GM19372 (cell line): ENCODE results near the gene CD3G.

ENCODE experiments used
- ATAC-seq: cut with Tn5 transposase; IDR thresholded peaks from one replicate; pipeline ENCODE4 v1.9.1; 2021; ENCODE audit warnings: mild to moderate bottlenecking, low read depth, moderate library complexity; ENCODE audit not compliant: unreplicated experiment

CD3G gene

DNA sequence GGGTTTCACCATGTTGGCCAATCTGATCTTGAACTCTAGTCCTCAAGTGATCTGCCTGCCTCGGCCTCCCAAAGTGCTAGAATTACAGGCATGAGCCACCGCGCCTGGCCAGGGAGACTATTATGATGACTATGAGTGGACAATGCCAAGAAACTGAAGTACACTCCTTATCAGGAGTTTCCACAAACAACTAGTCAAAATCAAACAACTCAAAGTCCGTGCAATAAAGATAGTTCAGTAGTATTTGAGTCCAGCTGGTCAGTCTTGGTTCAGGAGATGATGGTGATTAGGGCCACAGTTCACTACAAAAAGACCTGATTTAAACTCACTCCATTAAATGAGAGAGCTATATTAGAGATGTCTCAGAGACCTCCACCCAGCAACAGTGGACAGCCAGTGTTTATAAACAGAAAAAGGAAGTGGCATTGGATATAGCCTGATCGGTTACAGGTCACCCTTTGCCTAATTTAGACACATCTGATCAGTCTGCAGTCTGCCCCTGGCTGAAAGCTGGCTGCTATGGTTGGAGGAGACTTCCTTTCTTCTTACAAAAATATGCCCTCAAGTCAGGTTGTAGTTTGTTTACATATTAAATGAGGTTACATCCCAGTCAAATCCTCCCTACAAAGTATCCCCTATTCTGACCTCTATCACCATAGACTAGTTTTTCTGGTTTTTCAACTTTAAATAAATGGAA lies 22.6 kb upstream of the CD3G start:
- no peak for ATAC-seq

DNA sequence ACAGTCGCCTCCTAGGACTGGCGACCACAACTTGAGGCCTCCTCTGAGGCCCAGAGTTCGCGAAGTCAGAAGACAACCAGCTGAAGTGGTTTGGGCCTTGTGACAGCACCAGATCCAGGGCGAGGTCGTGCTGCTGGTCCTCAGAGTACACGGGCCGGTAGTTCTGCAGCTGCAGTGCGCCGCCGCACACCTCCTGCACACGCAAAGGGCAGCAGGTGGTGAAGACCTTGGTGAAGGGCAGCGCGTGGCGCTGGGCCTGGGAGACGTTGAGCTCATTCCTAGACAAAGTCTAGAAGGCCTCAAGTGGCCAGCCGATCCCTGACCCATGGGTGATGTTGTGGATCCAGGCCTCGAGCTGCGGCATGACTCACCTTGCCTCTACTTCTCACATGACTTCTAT lies 21.4 kb upstream of the CD3G start:
- ATAC-seq, result no peak

DNA sequence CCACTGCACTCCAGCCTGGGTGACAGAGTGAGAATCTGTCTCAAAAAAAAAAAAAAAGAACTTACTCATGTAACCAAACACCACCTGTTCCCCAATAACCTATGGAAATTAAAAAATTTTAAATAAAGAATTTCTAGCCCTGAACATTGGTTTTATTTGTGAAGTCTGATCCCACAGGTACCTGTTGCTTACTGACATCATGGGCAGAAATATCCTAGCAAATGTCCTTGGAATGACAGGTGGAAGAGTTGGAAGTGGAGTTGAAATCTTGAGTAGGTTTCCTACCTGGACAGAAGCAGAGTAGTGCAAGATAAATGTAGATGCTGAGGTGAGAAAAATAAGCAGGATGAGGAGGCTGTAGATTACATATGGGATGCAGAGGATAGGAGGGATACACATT lies 18.9 kb upstream of the CD3G start:
- ATAC-seq, result no peak

DNA sequence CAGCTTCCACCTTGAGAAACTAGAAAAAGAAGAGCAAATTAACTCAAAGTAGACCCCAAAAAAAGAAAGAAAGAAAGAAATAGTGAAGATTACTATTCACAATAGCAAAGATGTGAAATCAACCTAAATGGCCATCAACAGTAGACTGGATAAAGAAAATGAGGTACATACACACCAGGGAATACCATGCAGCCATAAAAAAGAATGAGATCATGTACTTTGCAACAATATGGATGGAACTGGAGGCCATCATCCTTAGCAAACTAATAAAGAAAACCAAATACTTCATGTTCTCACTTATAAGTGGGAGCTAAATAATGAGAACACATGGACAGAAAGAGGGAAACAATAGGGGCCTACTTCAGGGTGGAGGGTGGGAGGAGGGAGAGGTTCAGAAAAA lies 15.4 kb upstream of the CD3G start:
- no peak for ATAC-seq

DNA sequence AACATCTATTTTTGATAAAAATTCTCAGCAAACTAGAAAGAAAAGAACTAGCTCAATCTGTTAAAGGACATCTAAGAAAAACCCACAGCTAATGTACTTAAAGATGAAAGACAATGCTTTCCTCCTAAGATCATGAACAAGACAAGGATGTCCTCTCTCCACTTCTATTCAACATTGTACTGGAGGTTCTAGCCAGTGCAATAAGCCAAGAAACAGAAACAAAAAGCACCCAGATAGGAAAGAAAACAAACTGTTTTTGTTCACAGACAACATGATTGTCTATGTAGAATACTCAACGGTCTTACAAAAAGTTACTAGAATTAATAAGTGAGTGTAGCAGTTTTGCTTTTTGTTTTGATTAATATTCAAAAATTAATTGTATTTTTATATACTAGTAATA lies 9.4 kb upstream of the CD3G start:
- no peak for ATAC-seq

DNA sequence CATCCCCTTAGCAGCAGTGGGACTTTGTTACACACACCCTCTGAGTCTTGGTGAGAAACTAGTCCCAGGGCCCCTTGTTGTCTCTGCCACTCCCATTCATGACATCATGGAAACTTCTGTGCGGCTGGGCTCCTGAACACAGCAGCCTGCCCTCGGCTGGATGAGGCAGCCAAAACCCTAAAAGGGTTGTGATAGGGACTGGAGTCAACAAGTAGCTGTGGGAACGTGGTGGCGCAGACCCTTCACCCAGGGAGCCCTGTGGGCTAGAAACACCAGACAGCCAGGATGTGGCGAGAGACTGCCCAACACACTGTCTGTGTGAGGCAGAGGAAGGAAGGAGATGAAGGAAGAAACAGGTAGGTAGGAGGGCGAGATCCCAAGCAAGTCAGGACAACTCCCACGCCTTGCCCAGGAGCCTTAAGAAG lies 5.5 kb upstream of the CD3G start:
- ATAC-seq, result no peak

DNA sequence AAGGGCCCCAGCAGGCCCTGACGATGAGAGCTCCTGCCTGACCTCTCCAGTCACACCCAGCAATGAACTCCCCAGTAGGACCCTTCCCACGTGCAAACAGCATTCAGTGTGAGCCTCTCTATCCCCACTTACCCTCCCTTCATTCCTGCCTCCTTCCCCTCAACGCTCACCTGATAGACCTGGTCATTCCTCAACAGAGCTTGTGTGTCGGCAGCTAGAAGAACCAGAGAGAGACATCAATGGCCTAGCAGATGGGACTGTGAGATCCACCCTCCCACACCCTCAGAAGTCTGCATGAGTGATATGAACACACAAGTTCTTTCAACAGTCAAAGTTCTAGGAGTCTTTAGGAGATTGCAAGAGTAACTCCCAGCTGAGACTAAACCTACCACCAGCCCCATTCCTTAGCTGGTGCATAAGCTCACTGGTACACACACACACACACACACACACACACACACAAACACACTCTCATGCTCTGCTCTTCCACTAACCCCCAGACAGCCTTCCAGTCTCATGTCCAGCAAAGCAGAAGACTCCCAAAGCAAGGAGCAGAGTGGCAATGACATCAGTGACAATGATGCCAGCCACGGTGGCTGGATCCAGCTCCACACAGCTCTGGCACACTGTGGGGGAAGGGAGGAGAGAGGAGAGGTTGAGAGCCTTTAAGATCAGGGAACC lies 4.7 kb upstream of the CD3G start:
- no peak for ATAC-seq

DNA sequence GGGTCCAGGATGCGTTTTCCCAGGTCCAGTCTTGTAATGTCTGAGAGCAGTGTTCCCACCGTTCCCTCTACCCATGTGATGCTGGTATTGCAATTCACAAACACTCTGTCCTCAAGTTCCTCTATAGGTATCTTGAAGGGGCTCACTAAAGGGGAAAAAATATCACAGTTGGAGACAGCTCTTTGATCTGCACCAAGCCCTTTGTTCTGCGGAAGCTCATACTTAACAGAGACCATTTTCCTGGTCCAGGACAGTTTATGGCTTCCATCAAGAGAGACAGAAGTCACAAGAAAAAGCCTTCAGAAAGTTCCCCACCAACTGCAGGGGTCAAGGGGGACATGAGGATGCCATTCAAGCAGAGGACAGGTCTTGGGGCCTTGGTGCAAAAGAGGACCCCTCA lies 3.7 kb upstream of the CD3G start:
- no peak for ATAC-seq

DNA sequence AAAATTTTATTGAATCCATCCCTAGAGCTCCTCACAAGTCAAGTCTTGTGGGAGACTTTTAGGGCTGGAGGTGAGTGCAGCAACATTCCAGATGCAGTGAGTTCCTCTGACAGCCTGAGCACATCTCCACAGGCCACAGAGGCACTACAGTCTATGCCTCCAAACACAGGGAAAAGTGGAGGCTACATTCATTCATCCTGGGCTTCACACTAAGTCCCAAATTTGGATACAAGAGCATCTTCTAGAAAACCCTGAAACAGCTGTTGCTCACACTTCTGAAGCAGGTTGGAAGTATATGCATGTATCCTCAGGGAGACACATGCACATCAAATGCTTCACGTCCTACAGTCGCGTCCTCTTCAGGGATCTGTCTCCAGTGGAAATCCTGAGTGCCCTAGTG lies 2.9 kb upstream of the CD3G start:
- ATAC-seq, result no peak

DNA sequence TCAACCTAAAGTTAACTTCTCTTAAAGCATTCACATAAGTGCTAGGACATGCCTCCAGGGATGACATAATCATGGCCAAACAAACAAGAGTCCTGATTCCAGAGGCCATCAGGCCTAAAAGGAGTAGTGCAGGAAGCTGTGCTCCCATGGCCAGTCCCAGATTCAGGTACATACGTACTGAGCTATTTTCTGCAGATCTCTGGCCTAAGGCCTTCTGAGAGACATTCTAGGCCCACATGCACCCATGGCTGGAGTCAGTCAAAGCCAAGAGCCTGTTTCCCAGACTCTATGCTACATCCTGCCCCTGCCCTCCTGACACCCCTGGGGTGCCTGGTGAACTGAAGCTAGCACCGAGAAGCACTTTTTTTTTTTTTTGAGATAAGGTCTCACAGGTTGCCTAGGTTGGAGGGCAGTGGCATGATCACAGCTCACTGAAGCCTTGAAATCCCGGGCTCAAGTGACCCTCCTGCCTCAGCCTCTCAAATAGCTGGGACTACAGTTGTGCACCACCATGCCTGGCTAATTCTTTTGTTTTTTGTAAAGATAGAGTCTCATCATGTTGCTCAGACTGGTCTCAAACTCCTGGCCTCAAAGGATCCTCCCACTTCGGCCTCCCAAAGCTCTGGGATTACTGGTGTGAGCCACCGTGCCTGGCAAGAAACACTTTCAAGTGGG lies 2.2 kb upstream of the CD3G start:
- ATAC-seq, result no peak

DNA sequence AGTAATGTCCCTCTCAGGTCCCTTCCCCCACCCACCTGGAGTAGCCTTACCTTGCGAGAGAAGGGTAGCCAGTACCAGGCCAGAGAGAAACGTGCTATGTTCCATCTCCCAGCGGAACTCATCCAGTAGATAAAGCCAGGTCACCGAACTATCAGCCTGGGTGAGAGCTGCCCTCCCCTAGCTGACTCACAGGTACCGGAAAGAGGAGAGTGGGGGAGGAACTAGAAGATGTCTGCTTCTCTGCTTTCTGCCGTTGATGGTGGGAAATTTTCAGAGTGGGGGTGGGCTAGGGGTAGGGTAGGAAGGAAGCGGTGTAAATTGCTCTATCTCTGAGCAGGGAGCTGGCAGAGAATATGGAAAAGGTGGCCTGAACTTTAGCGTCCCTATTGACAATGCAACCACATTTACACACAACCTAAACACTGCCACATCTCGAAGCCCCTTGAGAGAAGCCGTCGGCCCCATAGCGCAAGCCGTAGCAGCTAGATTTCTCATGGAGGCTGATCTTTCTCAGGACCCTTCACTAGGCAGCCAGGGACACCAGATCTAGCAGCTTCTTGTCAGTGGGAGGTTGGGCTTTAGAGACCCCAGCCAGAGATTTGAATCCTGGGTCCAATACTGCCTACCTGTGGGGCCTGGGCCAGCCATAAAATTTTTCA lies 1.5 kb upstream of the CD3G start, which contains the start of gene CD3D:
TSS of gene CD3D (minus strand) at position 203 of the 659 bp plus-strand sequence. CDS start at position 105, 98 bp downstream.
- ATAC-seq, result no peak

DNA sequence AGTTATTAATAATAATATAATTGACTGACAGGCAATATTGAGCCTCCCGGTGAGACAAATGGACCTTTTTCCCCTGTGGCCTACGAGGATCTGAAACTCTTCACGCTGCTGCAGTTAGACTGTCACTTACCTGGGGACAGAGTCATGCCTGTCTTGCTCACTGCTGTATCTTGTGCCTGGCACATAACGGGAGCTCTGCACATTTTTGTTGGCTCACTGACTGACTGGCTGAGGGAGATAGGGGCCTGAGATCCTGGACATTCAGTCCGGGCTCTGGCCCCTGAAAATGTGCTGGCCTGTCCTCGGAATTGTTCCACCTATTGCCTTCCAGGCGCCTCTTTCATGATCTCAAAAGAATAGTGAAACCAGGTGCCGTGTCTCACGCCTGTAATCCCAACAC lies 896 bp upstream of the CD3G start:
- no peak for ATAC-seq

DNA sequence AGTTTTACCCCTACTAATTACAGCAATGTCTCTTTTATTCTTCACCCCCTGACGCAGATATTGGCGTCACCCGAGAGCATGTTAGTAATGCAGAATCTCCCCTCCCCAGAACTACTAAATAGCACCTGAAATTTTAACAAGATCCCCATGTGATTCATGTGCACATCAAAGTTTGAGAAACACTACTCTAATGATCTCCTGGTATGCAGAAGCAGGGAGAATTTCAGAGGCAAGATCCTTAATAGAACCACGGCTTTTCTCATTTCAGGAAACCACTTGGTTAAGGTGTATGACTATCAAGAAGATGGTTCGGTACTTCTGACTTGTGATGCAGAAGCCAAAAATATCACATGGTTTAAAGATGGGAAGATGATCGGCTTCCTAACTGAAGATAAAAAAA lies 5.3 kb downstream of the CD3G start:
- ATAC-seq, result no peak

DNA sequence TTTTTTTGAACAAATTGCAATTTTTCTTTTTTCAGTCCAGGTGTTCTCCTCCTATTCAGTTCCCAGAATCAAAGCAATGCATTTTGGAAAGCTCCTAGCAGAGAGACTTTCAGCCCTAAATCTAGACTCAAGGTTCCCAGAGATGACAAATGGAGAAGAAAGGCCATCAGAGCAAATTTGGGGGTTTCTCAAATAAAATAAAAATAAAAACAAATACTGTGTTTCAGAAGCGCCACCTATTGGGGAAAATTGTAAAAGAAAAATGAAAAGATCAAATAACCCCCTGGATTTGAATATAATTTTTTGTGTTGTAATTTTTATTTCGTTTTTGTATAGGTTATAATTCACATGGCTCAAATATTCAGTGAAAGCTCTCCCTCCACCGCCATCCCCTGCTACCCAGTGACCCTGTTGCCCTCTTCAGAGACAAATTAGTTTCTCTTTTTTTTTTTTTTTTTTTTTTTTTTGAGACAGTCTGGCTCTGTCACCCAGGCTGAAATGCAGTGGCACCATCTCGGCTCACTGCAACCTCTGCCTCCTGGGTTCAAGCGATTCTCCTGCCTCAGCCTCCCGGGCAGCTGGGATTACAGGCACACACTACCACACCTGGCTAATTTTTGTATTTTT lies 9.1 kb downstream of the CD3G start:
- no peak for ATAC-seq

DNA sequence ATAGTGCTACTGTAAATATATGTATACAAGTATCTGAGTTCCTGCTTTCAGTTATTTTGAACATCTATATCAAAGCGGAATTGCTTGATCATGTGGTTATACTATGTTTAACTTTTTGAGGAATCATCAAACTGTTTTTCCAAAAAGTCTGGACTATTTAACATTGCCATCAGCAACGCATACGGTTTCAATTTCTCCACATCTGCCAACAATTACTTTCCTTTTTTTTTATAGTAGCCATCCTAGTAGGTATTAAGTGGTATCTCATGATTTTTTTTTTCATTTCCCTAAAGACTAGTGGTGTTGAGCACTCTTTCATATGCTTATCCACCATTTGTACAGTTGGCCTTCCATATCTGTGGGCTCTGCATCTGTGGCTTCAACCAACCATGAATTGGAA lies 13.9 kb downstream of the CD3G start:
- ATAC-seq, result no peak

DNA sequence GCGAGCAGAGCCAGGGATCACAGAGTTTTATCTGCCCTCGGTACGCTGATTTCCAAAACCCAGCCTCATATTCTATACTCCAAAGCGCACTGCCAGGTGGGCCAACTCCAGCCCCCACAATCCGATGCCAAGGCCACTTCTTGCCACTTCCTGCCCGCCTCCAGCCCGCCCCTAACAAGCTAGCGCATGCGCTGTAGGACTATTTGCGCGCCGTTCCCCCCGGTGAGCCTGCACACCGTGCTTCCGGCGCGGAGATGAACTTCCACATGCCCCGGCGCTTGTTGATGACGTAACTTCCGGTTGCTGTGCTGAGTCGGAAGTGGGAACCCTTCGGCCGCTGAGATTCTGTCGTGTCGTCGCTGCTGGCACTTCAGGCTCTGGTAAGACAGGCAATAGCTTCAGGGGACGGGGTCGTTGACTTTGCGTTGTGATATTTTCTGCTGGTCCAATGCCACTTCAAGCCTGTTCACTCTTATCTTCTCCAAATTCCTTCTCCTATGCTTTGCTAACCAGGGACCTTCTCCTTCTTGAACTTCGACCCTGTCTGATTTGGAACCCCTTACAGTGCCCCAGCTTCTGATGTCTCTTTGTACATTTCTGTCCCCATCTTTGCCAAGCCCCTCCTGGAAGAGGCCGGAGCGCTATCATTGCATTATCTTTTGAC lies 15.3 kb downstream of the CD3G start, which contains the start of gene UBE4A:
TSS of gene UBE4A (plus strand) at position 306 of the 664 bp plus-strand sequence. CDS start 5,481 bp downstream, outside the sequence.
- peak; percentile 91 for ATAC-seq

DNA sequence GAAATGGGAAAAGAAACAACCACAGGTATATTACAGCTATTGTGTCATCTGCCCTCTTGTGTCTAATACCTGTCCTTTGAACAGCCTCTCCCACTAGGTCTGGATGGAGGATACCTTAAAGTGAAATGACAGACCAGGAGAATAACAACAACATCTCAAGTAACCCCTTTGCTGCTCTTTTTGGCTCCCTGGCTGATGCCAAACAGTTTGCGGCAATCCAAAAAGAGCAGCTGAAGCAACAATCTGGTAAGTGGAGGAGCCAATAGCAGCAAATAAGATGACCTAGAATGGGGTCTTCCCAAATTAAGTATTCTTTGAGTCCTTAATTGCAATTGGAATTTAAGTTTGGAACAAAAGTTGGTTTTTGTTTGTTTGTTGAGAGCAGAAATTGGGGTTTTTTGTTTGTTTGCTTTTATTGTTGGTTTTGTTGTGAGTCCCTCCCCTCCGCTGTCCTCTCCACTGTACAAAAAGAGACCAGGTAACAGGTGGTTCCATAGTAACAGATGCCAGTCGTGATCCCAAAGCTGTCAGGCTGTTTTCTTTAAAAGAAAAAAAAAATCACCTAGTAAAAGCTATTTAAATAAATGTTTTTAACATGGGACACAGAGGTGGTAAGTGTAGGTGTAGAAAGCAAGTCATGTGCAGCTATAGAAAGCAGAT lies 20.9 kb downstream of the CD3G start:
- no peak for ATAC-seq

DNA sequence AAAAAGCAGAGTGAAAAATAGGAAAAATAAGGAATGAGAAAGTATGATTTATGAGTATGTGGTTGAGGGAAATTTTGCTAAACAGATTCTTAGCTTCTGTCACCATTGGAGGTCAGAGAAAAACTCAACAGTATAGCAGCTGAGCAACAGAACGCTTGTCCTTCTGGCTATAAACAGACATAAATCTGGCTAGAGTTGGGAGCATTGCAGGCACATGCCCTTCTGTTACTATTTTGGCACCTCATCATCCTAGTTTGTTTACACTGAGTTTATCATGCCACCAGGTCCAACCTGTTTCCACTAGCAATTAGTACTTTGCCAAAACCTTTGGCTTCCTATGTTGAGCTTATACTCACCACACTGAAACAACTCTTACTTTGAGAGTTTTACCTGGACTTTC lies 22.1 kb downstream of the CD3G start:
- ATAC-seq, result no peak

DNA sequence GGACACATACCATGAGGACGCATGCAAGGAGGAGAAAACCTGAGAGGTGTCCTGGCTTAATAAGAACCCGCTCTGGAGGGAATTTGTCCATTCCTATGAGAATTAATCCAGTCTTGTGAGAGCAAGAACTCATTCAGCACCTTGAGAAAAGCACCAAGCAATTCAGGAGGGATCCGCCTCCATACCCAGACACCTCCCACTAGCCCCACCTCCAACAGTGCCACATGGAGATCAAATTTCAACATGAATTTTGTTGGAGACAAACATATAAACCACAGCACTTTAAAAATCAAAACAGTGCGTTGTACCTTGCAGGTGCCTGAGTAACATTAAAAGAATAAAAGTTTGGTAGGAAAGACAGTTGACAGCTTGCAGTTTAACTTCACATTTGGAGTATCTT lies 26.6 kb downstream of the CD3G start:
- no peak for ATAC-seq

DNA sequence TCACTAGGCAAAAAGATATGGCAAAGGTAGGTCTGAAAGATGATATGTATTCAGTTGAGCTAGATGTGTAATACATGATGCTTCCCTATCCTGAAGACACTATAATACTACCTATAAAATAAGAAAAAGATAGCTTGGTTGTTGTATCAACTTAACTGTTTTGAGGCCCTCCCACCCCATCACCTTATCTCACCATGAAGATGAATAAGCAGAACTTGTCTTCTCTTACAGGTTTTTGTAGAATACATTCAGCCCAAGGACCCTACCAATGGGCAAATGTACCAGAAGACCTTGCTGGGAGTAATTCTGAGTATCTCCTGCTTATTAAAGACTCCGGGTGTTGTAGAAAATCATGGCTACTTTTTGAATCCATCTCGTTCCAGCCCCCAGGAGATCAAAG lies 29.1 kb downstream of the CD3G start:
- no peak for ATAC-seq
